Daoy (cell line): Measurements from ENCODE around the gene CCDC97. TPM values are rescaled to one million over a fixed set of nuclear protein-coding genes. Genes with fewer than 3 reads are reported as not detected.

Source experiments
- DNase-seq: peaks from one replicate; pipeline ENCODE4 v3.0.0-alpha.2; 2015; ENCODE audit warnings: low read depth
- total RNA-seq: library from RNA; depleted of rRNA; stranded (reverse); fragments of >200 nt; shearing (Covaris generic); gene quantifications from 2 replicates; pipeline ENCODE4 v1.2.3, GENCODE V29; 2014

The CCDC97 gene
- total RNA-seq, 1 experiment from 2014 or later = 16.9 TPM

- no peak for DNase-seq
Observed at GRCh38 chr19:41320185-41320518, 10.2 kb downstream of the CCDC97 start.

- DNase-seq = no peak
Observed at GRCh38 chr19:41320568-41320967, 10.6 kb downstream of the CCDC97 start.

GRCh38 chr19:41321204-41321599, 11.2 kb downstream of the CCDC97 start:
- DNase-seq = no peak

GRCh38 chr19:41321600-41322270, 11.8 kb downstream of the CCDC97 start:
- peak; percentile 70 for DNase-seq

GRCh38 chr19:41322451-41322850, 12.5 kb downstream of the CCDC97 start:
- DNase-seq = no peak

- no peak for DNase-seq
Observed at GRCh38 chr19:41323023-41323422, 13.1 kb downstream of the CCDC97 start.

GRCh38 chr19:41323430-41324125, 13.6 kb downstream of the CCDC97 start:
- peak; percentile 98 for DNase-seq

GRCh38 chr19:41324231-41324702, 14.3 kb downstream of the CCDC97 start:
- peak; percentile 33 for DNase-seq

- peak; percentile 90 for DNase-seq
Observed at GRCh38 chr19:41324921-41325639, 15.1 kb downstream of the CCDC97 start.

- DNase-seq = no peak
Observed at GRCh38 chr19:41325640-41325946, 15.6 kb downstream of the CCDC97 start.

GRCh38 chr19:41325947-41326706, 16.2 kb downstream of the CCDC97 start:
- peak; percentile 70 for DNase-seq

GRCh38 chr19:41327076-41327575, 17.2 kb downstream of the CCDC97 start:
- peak; percentile 35 for DNase-seq

GRCh38 chr19:41327576-41328156, 17.7 kb downstream of the CCDC97 start:
- peak; percentile 95 for DNase-seq

GRCh38 chr19:41328157-41328841, 18.3 kb downstream of the CCDC97 start:
- DNase-seq = peak; percentile 47

GRCh38 chr19:41328842-41329225, 18.9 kb downstream of the CCDC97 start:
- no peak for DNase-seq

GRCh38 chr19:41330481-41330880, 20.5 kb downstream of the CCDC97 start:
- no peak for DNase-seq

- DNase-seq = no peak
Observed at GRCh38 chr19:41330946-41331678, 21.1 kb downstream of the CCDC97 start.

GRCh38 chr19:41332000-41332399, 22.0 kb downstream of the CCDC97 start:
- no peak for DNase-seq

GRCh38 chr19:41332468-41332867, 22.5 kb downstream of the CCDC97 start:
- no peak for DNase-seq

GRCh38 chr19:41334793-41335192, 24.8 kb downstream of the CCDC97 start:
- no peak for DNase-seq
